Brain pericyte (primary cell): ENCODE measurements around the gene CFDP1.
"Not testable (repeated sequence)": the region's sequence is repeated elsewhere in the genome, so short reads cannot be mapped to it uniquely, and the experiment has no call there.

Source experiments
- DNase-seq: peaks from one replicate; pipeline ENCODE4 v3.0.0-alpha.2; 2012; ENCODE audit warnings: low read depth, low spot score

Gene CFDP1

DNA sequence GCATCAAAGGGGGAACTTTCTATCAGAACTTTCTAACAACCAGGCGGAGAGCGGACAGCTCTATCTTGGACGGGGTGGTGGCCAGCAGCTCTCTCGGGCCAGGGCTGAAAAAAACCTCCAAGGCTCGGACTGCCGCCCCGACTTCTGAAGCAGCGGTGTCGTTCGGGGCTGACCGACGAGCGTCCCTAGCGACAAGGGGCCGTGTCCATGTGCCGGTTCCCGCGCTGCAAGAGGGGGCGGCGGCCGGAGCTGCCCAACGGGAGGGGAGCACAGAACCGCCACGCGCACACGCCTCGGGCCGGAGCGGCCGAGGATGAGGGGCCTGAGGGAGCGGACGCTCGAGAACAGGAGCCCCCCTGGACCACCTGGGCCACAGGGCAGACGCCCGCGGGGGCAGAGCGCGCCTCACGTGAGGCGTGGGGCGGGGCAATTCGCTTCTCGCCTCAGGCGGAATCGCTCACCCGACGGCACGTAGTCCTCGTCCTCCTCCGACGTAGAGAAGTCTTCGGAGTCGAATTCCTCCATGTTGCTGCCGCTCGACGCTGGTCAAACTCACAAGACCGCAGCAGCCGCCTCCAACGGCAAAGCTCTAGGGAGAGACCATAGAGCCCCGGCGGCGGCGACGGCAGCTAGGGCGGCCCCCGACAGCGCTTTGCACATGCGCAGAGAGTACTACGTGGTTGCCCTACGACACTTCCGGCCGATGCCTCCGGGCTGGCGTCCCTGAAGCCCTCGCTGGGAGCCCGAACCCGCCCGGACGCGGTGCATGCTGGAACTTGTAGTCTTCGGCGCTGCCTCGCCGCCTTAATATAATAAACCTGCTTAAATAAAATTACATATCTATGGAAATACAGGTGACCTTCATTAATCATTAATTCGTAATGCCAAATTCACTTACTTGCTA lies at the start of gene CFDP1:
Gene CFDP1, minus strand, starts transcription at position 676 of the 904 bp plus-strand sequence. Its CDS starts 151 bp downstream, at position 525.
- DNase-seq = peak; percentile 70

- no peak for DNase-seq
Observed at GRCh38 chr16:75482434-75483205, 49.3 kb upstream of the CFDP1 start.

GRCh38 chr16:75481475-75481874 lies 48.2 kb upstream of the CFDP1 start:
- no peak for DNase-seq

DNA sequence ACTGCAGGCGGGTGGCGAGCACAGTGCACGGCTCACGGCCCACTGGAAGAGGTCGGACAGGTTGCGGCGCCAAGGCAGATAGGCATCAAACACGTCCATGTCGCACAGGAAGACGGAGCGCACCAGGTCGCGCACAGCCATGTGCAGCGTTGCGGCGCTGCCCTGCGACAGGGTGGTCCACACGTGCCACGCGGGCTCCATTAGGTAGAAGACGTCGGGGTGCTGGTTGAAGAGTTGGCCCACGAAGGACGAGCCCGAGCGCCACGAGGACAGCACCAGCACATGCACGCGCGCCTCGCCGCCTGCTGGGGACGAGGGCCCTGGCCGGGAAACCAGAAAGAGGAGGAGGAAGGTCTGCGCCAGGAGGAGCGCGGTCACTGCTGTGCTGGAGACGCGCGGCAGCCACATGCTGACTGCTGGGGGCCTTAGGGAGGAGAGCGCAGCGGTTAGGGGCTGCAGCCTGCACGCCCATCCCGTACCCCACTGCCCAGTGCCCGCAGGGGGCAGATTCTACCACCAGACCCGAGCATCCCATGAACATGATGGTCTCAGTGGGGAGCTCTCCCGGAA lies 46.2 kb upstream of the CFDP1 start:
- no peak for DNase-seq

DNA sequence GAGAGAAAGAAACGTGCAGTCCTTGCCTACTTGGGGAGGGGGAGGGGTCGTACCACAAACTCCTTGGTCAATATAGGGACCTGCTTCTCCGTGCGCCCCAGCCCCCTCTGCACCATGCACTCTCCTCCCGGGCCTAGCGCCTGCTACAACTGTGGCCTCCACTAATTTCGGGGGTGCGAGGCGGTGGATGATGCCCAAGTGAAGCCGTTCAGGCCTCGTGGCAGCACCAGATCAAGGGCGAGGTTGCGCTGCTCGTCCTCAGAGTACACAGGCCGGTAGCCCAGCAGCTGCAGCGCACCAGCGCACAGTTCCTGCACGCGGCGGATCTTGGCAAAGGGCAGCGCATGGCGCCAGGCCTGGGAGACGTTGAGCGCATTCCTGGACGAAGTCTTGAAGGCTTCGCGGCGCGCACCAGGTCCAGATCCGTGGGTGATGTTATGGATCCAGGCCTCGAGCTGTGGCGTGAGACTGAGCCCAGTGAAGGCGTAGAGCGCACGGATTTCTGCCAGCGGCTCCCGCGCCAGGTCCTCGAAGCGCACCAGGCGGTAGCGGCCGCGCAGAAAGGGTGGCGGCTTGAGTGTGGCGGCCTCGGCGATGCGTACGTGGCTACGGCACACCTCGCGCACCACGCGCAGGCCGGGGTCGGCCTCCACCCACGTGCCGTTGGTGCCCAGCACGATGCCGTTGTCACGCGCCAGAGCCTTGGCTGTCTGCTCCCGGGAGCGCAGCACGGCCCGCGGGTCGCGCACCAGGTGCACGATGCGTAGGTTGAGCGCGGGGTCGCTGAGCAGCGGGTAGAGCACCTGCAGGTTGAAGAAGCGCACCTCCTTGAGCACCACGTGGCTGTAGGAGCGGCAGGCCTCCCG lies 45.4 kb upstream of the CFDP1 start:
- no peak for DNase-seq

GRCh38 chr16:75477680-75478473 lies 44.6 kb upstream of the CFDP1 start:
- no peak for DNase-seq

GRCh38 chr16:75476817-75477216 lies 43.5 kb upstream of the CFDP1 start:
- no peak for DNase-seq

DNA sequence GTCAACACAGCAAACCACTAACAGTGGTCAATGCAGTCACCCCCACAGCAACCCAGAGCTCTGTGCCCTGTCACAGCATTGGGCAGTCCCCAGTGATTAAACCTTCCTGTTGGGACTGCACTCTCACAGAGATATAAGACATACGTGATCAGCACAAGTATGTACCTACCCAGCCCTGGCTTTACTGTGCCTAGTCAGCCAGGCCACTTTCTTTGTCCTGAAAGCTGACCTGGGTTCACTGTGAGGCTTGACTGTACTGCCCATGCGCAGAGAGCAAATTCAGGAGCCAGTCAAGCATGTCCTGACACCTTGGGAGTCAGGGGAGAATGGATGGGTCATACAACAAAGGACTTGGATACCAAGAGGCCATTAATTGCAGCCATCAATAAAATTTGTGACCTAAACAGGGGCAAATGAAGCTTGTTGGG lies 42.1 kb upstream of the CFDP1 start:
- DNase-seq = no peak

DNA sequence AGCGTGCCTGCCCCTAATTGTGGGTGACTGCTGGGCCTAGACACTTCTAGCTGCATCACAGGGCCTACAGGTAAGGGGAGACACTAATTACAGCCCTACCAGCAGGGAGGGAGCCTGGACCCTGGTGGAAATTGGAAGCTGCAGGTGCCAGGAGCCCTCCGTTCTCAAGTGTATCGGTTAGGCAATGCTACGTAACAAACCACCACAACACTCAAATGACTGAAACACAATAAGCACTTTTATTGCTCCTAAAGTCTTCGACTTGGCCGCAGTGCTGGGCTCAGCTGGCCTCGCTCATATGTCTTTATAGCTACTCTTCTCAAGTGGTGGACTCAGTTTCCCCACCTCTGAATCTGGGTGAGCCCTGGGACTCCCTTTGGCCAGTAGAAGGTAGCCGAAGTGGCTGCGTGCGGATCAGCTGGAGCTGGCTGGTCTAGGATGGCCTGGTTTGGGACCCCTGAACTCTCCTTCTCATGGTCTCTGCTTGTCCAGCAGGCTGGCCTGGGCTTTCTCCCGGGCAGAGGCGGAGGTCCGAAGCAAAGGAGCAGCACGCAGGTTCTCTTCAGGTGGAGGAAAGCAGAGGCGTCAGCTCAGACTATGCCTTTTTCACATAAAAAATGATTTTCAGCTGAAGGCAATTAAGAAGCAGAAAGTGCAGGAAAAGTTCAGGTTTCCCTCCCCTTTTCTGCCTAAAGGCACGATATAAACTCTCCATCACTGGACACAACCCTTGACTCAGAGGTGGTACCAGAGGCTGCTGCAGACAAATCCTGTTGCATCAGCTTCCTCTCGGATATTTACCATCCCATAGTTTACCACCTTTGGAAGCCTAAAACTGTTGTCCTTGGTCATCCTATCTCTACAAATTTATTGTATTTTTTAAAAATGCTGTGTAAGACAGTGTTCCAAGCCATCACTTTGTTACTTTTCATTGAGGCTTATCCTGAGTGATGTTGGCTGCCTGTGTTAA lies 39.9 kb upstream of the CFDP1 start:
- DNase-seq = no peak

DNA sequence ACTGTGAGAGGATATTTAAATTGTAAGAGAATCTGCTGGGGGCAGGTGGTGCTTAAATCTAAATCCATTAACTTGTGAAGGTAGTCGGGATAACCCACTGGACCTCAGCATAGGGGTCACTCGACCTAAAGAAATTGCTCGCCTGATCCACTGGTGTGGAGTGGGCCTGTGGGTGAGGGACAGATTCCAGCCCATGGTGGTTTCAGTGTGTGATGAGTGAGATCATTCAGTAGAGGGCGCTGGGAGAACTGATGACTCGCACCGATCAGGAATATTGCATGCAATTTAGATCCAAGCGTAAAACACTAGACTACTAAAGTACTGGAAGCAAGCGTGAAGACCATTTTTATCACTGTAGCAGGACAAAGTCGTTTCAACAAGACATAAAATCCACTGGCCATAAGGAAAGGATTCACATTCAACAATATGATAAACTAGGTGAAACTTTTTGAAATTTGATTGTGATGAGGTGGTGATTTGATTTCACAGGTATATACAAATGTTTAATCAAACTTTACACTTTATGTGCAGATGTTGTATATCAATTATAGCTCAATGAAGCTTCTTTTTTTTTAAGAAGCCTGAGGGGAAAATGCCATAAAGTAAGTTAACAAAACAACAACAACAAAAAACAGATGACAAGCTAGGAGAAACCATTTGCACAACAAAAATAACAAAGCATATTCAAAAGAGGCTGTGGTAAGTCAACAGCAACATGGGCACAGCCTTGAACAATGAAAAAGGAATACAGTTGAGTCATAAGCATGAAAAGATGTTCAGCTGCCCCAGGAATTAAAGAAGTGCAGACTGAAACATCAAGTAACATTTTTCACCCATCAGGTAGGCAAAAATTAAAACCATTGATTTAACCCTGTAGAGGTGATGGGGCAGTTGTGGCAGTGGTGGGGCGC lies 38.7 kb upstream of the CFDP1 start:
- DNase-seq = no peak

DNA sequence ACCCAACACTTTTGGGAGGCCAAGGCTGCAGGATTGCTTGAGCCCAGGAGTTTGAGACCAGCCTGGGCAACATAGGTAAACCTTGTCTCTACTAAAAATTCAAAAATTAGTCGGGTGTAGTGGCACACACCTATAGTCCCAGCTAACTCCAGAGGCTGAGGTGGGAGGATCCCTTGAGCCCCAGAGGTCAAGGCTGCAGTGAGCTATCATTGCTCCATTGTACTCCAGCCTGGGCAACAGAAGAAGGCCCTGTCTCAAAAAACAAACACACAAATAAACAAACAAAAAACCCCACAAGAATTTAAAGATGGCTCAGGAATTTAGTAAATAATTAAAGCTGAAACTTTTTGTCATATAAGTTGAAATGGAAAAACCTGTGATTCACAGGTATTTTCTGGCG lies 33.5 kb upstream of the CFDP1 start:
- DNase-seq = no peak

GRCh38 chr16:75464122-75464918 lies 31.0 kb upstream of the CFDP1 start, which contains the start of gene TMEM170A:
TMEM170A (minus strand) TSS chr16:75464689; CDS start chr16:75464600, 89 bp downstream.
- peak; percentile 97 for DNase-seq

GRCh38 chr16:75463389-75464121 lies 30.3 kb upstream of the CFDP1 start:
- not testable (repeated sequence) for DNase-seq

GRCh38 chr16:75462806-75463205 lies 29.5 kb upstream of the CFDP1 start:
- DNase-seq = no peak

GRCh38 chr16:75461575-75461974 lies 28.3 kb upstream of the CFDP1 start:
- no peak for DNase-seq

GRCh38 chr16:75460446-75460845 lies 27.1 kb upstream of the CFDP1 start:
- no peak for DNase-seq

DNA sequence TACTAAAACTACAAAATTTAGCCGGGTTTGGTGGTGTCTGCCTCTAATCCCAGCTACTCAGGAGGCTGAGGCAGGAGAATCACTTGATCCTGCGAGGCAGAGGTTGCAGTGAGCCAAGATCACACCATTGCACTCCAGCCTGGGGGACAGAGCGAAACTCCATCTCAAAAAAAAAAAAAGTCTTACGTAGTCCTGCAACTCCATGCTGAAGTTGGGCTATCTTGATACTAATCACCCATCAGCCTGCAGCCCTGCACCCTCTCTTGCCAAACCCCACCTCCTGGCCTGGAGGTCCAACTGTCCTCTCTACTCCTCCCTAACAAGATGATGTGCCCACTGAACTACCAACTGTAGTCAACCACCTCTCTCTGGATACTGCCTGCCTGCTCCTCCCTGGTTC lies 26.4 kb upstream of the CFDP1 start:
- no peak for DNase-seq
